Measurements from ENCODE around the gene STX8. TPM values are rescaled to one million over a fixed set of nuclear protein-coding genes. Genes with fewer than 3 reads are reported as not detected.

The STX8 gene
- total and polyA plus RNA-seq, 4 donors = 14.7 to 39.5 (median 28.7) TPM

- TF ChIP-seq GABPA (IDR thresholded peaks at IDR 0.05 in 1 of 2, conservative IDR thresholded peaks at IDR 0.05 in 1 of 2) (no peak), FOXA2 (IDR thresholded peaks at IDR 0.05) (no peak), RXRA (IDR thresholded peaks at IDR 0.05) (no peak), EGR1 (IDR thresholded peaks at IDR 0.05; ENCODE audit: low read depth in 2 of 2) (no peak), CTCF (IDR thresholded peaks at IDR 0.05; ENCODE audit: low read depth, low read length, missing input control) (no peak), MAX (IDR thresholded peaks at IDR 0.05) (no peak), HNF4A (conservative IDR thresholded peaks at IDR 0.05) (no peak), ATF3 (IDR thresholded peaks at IDR 0.05) (no peak), JUND (IDR thresholded peaks at IDR 0.05) (no peak), NR2F2 (IDR thresholded peaks at IDR 0.05) (no peak), YY1 (IDR thresholded peaks at IDR 0.05) (no peak), REST (IDR thresholded peaks at IDR 0.05) (no peak), HNF4G (IDR thresholded peaks at IDR 0.05) (no peak), FOXA1 (IDR thresholded peaks at IDR 0.05) (no peak), RAD21 (IDR thresholded peaks at IDR 0.05) (no peak), TAF1 (conservative IDR thresholded peaks at IDR 0.05) (no peak), ZBTB33 (IDR thresholded peaks at IDR 0.05) (no peak)
- peaks cover 0 to 3% (median under 1%) of the 10 kb centered on the region in 4 donors for H3K36me3 ChIP-seq (ENCODE audit: control insufficient read depth in 4 of 4, insufficient read depth in 3 of 4, low read depth in 1 of 4, low read length in 3 of 4)
- no peak for DNase-seq (ENCODE audit: low spot score)
- no peaks in the 10 kb centered on the region for H3K9me3 ChIP-seq (ENCODE audit: control insufficient read depth in 4 of 4, low read length in 3 of 4)
- WGBS = 89% methylated on average over 10 of the region's 10 CpGs
- no peaks in the 10 kb centered on the region for H3K27me3 ChIP-seq (ENCODE audit: control insufficient read depth in 4 of 4, insufficient read depth in 4 of 4, low read length in 3 of 4)
- H3K4me3 ChIP-seq (ENCODE audit: low read depth in 1 of 3, low read length in 3 of 3) = no peak overlapping the region
- H3K9ac ChIP-seq (ENCODE audit: low read depth in 1 of 2, low read length in 2 of 2) = no peak overlapping the region
- no peaks in the 10 kb centered on the region for H3K4me1 ChIP-seq (ENCODE audit: control insufficient read depth in 4 of 4, insufficient read depth in 4 of 4, low read length in 3 of 4)
- H3K27ac ChIP-seq (ENCODE audit: low read depth in 1 of 2, low read length in 2 of 2) = no peak overlapping the region
These were observed 18.4 kb downstream of the STX8 start for GRCh38 chr17:9557161-9557755.

All from liver (tissue), 9 donors.